Left lung (tissue), 10 donors: ENCODE data around the gene FBXL7. TPM values are rescaled to one million over a fixed set of nuclear protein-coding genes. Genes with fewer than 3 reads are reported as not detected.

Experiments used
- ATAC-seq: fragments of 200-7000 bp; cut with Tn5 transposase; one replicate; pipeline ENCODE4 v1.9.1; 2020; ENCODE audit warnings: moderate library complexity
- DNase-seq, 4 donors: peaks; one replicate each; pipeline ENCODE4 v3.0.0-alpha.2; 2013 to 2020
- H3K27ac ChIP-seq, 2 donors: fragments of 200-600 bp; sonication (generic) in 1 of 2; one replicate each; pipeline versions ENCODE4 v1.5.0 to v1.8.0; 2020 to 2021
- H3K27me3 ChIP-seq, 2 donors: fragments of 200-600 bp; sonication (generic) in 1 of 2; one replicate each; pipeline versions ENCODE4 v1.5.0 to v1.8.0; 2020 to 2021
- H3K36me3 ChIP-seq, 2 donors: fragments of 200-600 bp; sonication (generic) in 1 of 2; one replicate each; pipeline versions ENCODE4 v1.5.0 to v1.8.0; 2020 to 2021
- H3K4me1 ChIP-seq, 2 donors: fragments of 200-600 bp; one replicate each; pipeline ENCODE4 v1.8.0; 2021
- H3K4me3 ChIP-seq, 2 donors: fragments of 200-600 bp; sonication (generic) in 1 of 2; one replicate each; pipeline versions ENCODE4 v1.5.0 to v1.8.0; 2020 to 2021; ENCODE audit warnings: mild to moderate bottlenecking in 1 of 2
- H3K9me3 ChIP-seq, 2 donors: fragments of 200-600 bp; sonication (generic) in 1 of 2; one replicate each; pipeline versions ENCODE4 v1.5.0 to v1.8.0; 2020 to 2021
- CTCF ChIP-seq, 2 donors: fragments of 200-600 bp; sonication (generic) in 1 of 2; IDR thresholded peaks; one replicate each; pipeline versions ENCODE4 v1.5.0 to v1.8.0; 2021; ENCODE audit warnings: antibody characterized with exemption in 2 of 2
- intact Hi-C, 2 donors: fragments of 100-400 bp; cut with DNase I; formaldehyde crosslinking; loops; one replicate each; pipeline versions ENCODE4 v1.11.2 to v1.14.2; 2022
- polyA plus RNA-seq, 6 donors: library from polyadenylated mRNA; unstranded; fragments of 120-200 nt; gene quantifications; one replicate each; pipeline ENCODE4 v1.2.1, GENCODE V29; 2013; ENCODE audit not compliant: insufficient read length in 6 of 6
- total RNA-seq, 2 donors: library from RNA; stranded (reverse); fragmentation: NEBNext Ultra II Directional; extraction: Animal tissue kit (Norgen Biotek cat#: 25700); gene quantifications; one replicate each; pipeline ENCODE4 v1.2.1, GENCODE V29; 2021
- donor health status: DM: no; HTN: yes; CAD: no.
- donor health status: DM: no; HTN: no; CAD: no.

FBXL7 gene
- total and polyA plus RNA-seq, 8 donors: 12.0 to 32.4 (median 28.1) TPM

GRCh38 chr5:15452781-15453180, 47.2 kb upstream of the FBXL7 start:
- TF ChIP-seq CTCF (IDR thresholded peaks at IDR 0.05): no peak
- Histone ChIP-seq H3K9me3 (peaks cover 0 to 14% of the 10 kb centered on the region in 2 donors), H3K36me3 (no peaks in the 10 kb centered on the region), H3K27ac (no peak overlapping the region), H3K4me1 (no peaks in the 10 kb centered on the region), H3K27me3 (no peaks in the 10 kb centered on the region), H3K4me3 (no peak overlapping the region)
- peak in 1 of 4 donors; percentile 15 for DNase-seq
- intact Hi-C loops: no loop called here
- ATAC-seq: no peak

GRCh38 chr5:15459200-15459599, 40.8 kb upstream of the FBXL7 start:
- TF ChIP-seq CTCF (IDR thresholded peaks at IDR 0.05): no peak
- Histone ChIP-seq H3K27me3 (no peaks in the 10 kb centered on the region), H3K9me3 (peaks cover 0 to 14% of the 10 kb centered on the region in 2 donors), H3K4me3 (no peak overlapping the region), H3K4me1 (no peaks in the 10 kb centered on the region), H3K27ac (no peak overlapping the region), H3K36me3 (no peaks in the 10 kb centered on the region)
- intact Hi-C loops: no loop called here
- ATAC-seq (no peak), DNase-seq (no peak)

- Histone ChIP-seq H3K4me1 (no peaks in the 10 kb centered on the region), H3K4me3 (no peak overlapping the region), H3K27ac (no peak overlapping the region), H3K9me3 (no peaks in the 10 kb centered on the region), H3K27me3 (no peaks in the 10 kb centered on the region), H3K36me3 (no peaks in the 10 kb centered on the region)
- intact Hi-C loops: no loop called here
- DNase-seq: no peak
- no peak for TF ChIP-seq CTCF (IDR thresholded peaks at IDR 0.05)
- ATAC-seq: peak; percentile 52
Measured at GRCh38 chr5:15463231-15463980, 36.6 kb upstream of the FBXL7 start.

GRCh38 chr5:15472116-15472515, 27.9 kb upstream of the FBXL7 start:
- no peak for ATAC-seq
- intact Hi-C loops: no loop called here

More at GRCh38 chr5:15472116-15472515, 27.9 kb upstream of the FBXL7 start:
- Histone ChIP-seq H3K27me3 (no peaks in the 10 kb centered on the region), H3K27ac (no peak overlapping the region), H3K4me3 (no peak overlapping the region), H3K36me3 (no peaks in the 10 kb centered on the region), H3K4me1 (no peaks in the 10 kb centered on the region), H3K9me3 (peaks cover 0 to 15% of the 10 kb centered on the region in 2 donors)
- TF ChIP-seq CTCF (IDR thresholded peaks at IDR 0.05): no peak
- no peak for DNase-seq
